AG04449 (cell line): ENCODE data around the gene KCNQ1OT1.

Experiments used
- CTCF ChIA-PET: fragments of 350-600 bp; formaldehyde crosslinking; extraction: SDS; loops from one replicate; lab custom pipeline; 2021; ENCODE audit warnings: antibody characterized with exemption; lab: Yijun Ruan, JAX
- POLR2A ChIA-PET: fragments of 400-600, 350-600 bp; formaldehyde crosslinking; extraction: SDS; loops from one replicate; lab custom pipeline; 2020; ENCODE audit warnings: antibody characterized with exemption, inconsistent platforms; lab: Yijun Ruan, JAX
- DNase-seq: peaks from one replicate; pipeline ENCODE4 v3.0.0-alpha.2; 2010; ENCODE audit warnings: low read depth, low spot score
- H3K4me3 ChIP-seq: 2 replicates; pipeline ENCODE4 v1.5.1; 2011; ENCODE audit warnings: low read depth, mild to moderate bottlenecking, control low read depth, low read length
- TF ChIP-seq, protein P1 (sequence below): IDR thresholded peaks from one replicate; pipeline ENCODE4 v1.5.1; 2011; ENCODE audit warnings: mild to moderate bottlenecking, moderate library complexity, low read length, control low read depth, inconsistent platforms; ENCODE audit not compliant: insufficient read depth; ENCODE audit errors: missing control alignments

KCNQ1OT1 gene

GRCh38 chr11:2711161-2711560 lies 11.4 kb upstream of the KCNQ1OT1 start:
- ChIA-PET POLR2A (no interaction called here), CTCF (no interaction called here)
- no peak overlapping the region for H3K4me3 ChIP-seq
- TF ChIP-seq, protein P1, sequence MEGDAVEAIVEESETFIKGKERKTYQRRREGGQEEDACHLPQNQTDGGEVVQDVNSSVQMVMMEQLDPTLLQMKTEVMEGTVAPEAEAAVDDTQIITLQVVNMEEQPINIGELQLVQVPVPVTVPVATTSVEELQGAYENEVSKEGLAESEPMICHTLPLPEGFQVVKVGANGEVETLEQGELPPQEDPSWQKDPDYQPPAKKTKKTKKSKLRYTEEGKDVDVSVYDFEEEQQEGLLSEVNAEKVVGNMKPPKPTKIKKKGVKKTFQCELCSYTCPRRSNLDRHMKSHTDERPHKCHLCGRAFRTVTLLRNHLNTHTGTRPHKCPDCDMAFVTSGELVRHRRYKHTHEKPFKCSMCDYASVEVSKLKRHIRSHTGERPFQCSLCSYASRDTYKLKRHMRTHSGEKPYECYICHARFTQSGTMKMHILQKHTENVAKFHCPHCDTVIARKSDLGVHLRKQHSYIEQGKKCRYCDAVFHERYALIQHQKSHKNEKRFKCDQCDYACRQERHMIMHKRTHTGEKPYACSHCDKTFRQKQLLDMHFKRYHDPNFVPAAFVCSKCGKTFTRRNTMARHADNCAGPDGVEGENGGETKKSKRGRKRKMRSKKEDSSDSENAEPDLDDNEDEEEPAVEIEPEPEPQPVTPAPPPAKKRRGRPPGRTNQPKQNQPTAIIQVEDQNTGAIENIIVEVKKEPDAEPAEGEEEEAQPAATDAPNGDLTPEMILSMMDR, result no peak
- no peak for DNase-seq

- POLR2A ChIA-PET, result interaction anchor here (1.5 kb wide), 1 partner anchor 10 kb away, joined by 8 read pairs; the partner anchor contains the start of gene KCNQ1OT1
- CTCF ChIA-PET, result interaction anchor here (1.0 to 1.4 kb wide), 2 partner anchors 176 to 178 kb away, joined by 4 read pairs; no protein-coding TSS in a partner anchor
- TF ChIP-seq, protein P1, result no peak
- no peak for DNase-seq
- no peak overlapping the region for H3K4me3 ChIP-seq
Measured at GRCh38 chr11:2709429-2709828, 9.6 kb upstream of the KCNQ1OT1 start.

GRCh38 chr11:2708757-2709281 lies 9.0 kb upstream of the KCNQ1OT1 start:
- no peak for DNase-seq
- ChIA-PET POLR2A (interaction anchor here (1.5 kb wide), 1 partner anchor 9 kb away, joined by 8 read pairs; the partner anchor contains the start of gene KCNQ1OT1), CTCF (interaction anchor here (1.4 kb wide), 1 partner anchor 179 kb away, joined by 4 read pairs; no protein-coding TSS in a partner anchor)
- TF ChIP-seq, protein P1, result no peak
- no peak overlapping the region for H3K4me3 ChIP-seq

- no peak for DNase-seq
- TF ChIP-seq, protein P1, result no peak
- ChIA-PET POLR2A (interaction anchor here (1.5 kb wide), 1 partner anchor 8 kb away, joined by 8 read pairs; the partner anchor contains the start of gene KCNQ1OT1), CTCF (interaction anchor here (1.4 kb wide), 1 partner anchor 179 kb away, joined by 4 read pairs; no protein-coding TSS in a partner anchor)
- H3K4me3 ChIP-seq, result no peak overlapping the region
Measured at GRCh38 chr11:2708151-2708581, 8.4 kb upstream of the KCNQ1OT1 start.

- CTCF ChIA-PET, result no interaction called here
- H3K4me3 ChIP-seq, result no peak overlapping the region
- TF ChIP-seq, protein P1, result no peak
- no peak for DNase-seq
- POLR2A ChIA-PET, result no interaction called here
Measured at GRCh38 chr11:2707736-2708135, 7.9 kb upstream of the KCNQ1OT1 start.

DNA sequence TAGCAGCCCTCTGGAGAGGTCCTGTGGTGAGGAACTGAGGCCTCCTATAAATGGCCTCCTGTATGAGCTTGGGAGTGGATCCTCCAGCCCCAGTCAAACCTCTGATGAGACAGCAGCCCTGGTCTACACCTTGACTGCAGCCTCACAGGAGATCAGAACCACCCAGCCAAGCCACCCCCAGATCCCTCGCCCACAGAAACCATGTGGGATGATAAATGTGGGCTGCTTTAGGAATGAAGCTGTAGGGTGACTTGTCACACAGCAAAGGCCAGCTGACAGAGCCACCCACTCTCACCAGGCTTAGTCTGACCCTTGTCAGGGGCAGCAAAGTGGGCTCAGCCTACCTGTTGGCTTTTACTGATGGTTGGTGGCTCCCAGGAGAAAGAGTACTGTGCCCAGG lies 6.5 kb upstream of the KCNQ1OT1 start:
- POLR2A ChIA-PET, result no interaction called here
- CTCF ChIA-PET, result no interaction called here
- no peak overlapping the region for H3K4me3 ChIP-seq
- TF ChIP-seq, protein P1, result no peak
- DNase-seq, result no peak
